LNCAP (cell line): ENCODE results near the gene GPC2.

Source experiments
- TF ChIP-seq, protein P1 (sequence below): fragments of 450-650 bp; IDR thresholded peaks from 2 replicates; pipeline ENCODE4 v1.5.1; 2017; ENCODE audit warnings: mild to moderate bottlenecking

GPC2 gene

DNA sequence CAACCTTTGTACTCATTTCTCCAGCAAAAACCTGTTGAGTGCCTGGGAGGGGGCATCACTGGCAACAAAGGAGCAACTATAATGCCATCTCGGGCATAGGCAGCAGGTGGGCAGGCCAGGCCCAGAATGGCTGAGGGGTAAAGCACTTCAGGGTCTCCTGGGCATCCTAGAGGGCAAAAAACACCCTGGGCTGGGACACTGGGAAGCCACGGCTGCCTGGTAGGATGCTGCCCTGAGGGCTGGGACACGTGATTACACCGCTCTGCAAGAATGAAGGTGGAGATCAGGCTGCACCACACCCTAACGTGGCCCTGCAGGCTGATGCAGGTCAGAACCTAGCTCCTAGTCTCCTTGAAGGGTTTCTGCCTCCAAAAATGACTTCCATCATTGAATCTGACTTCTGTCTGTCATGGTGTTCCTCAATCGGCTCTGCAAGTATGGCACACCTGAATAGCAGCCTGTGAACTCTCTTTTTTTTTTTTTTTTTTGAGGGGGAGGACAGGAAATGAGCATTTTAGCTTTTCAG is 14.1 kb downstream of the GPC2 start:
- TF ChIP-seq, protein P1, sequence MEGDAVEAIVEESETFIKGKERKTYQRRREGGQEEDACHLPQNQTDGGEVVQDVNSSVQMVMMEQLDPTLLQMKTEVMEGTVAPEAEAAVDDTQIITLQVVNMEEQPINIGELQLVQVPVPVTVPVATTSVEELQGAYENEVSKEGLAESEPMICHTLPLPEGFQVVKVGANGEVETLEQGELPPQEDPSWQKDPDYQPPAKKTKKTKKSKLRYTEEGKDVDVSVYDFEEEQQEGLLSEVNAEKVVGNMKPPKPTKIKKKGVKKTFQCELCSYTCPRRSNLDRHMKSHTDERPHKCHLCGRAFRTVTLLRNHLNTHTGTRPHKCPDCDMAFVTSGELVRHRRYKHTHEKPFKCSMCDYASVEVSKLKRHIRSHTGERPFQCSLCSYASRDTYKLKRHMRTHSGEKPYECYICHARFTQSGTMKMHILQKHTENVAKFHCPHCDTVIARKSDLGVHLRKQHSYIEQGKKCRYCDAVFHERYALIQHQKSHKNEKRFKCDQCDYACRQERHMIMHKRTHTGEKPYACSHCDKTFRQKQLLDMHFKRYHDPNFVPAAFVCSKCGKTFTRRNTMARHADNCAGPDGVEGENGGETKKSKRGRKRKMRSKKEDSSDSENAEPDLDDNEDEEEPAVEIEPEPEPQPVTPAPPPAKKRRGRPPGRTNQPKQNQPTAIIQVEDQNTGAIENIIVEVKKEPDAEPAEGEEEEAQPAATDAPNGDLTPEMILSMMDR: no peak

DNA sequence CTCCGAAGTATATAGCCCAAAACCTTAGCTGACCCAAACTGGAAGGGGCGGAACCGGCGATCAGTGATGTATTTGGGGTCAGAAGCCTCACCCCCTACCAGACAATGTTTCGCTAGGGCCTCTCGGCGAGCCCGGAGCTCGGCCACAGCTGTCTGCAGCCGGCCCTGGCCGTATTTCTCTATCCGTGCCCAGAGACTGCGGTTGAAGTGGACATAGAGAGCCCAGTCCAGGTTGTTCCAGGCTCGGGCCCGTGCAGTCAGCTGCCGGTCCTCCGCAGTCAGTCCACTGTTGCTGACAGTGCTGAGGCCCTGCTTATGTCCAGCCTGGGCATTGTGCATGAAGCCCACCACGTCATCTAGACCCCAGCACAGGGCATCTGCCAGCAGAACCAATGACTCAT is 17.1 kb downstream of the GPC2 start:
- TF ChIP-seq, protein P1: no peak

DNA sequence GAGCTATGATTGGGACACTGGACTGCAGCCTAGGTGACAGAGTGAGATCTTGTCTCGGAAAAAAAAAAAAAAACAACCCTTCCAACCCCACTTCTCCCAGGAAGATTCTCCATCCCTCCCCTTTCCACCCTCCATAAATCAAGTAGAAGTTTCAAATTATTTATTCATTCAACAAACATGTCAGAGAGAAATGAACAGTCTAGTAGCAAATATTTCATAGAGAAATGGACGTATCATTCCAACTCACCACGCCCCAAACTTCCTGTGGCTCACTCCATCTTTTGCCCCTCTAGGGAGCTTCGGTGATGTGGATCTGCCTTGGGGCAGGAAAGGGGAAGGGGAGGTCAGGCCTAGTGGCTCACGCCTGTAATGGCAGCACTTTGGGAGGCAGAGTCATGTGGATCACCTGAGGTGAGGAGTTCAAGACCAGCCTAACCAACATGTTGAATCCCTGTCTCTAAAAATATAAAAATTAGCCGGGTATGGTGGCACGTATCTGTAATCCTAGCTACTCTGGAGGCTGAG is 18.0 kb downstream of the GPC2 start:
- TF ChIP-seq, protein P1: no peak

DNA sequence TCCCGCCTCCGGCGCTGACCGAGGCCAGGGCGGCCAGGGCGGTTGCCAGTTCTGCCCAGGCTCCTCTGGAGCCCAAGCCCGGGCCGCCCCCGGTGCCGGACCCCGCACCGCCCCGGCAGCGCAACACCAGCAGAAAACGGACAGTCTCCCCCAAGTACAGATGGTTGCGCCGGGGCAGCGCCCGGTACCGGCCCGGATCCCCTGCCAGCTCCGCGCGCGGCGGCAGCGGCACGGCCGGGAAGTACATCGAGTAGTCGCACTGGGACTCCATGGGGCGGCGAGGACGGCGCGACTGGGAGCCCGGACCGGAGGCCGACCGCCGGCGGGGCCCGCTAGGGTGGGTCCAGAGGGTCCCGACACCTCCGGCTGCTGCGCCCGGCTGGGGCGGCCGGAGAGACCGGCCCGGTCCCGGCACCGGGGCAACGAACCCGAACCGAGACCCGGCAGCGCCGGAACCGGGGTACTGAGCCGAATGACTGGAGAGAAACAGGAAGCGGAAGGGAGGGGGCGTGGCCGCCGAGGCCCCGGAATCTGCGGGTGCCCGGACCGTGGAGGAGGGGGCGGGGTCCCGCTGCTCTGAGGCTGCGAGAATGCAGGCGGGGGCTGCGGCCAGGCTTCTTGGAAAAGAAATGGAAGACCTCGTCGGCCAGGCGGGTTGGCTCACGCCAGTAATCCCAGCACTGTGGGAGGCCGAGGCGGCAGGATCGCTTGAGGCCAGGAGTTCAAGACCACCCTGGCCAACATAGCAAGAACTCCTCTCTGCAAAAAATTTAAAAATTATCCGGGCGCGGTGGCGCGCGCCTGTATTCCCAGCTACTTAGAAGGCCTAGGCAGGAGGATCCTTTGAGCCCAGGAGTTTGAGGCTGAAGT is 18.7 kb downstream of the GPC2 start, which contains the start of gene TRAPPC14:
TSS of gene TRAPPC14 (minus strand) at position 495 of the 870 bp plus-strand sequence. CDS start at position 271, 224 bp downstream.
- TF ChIP-seq, protein P1: no peak

DNA sequence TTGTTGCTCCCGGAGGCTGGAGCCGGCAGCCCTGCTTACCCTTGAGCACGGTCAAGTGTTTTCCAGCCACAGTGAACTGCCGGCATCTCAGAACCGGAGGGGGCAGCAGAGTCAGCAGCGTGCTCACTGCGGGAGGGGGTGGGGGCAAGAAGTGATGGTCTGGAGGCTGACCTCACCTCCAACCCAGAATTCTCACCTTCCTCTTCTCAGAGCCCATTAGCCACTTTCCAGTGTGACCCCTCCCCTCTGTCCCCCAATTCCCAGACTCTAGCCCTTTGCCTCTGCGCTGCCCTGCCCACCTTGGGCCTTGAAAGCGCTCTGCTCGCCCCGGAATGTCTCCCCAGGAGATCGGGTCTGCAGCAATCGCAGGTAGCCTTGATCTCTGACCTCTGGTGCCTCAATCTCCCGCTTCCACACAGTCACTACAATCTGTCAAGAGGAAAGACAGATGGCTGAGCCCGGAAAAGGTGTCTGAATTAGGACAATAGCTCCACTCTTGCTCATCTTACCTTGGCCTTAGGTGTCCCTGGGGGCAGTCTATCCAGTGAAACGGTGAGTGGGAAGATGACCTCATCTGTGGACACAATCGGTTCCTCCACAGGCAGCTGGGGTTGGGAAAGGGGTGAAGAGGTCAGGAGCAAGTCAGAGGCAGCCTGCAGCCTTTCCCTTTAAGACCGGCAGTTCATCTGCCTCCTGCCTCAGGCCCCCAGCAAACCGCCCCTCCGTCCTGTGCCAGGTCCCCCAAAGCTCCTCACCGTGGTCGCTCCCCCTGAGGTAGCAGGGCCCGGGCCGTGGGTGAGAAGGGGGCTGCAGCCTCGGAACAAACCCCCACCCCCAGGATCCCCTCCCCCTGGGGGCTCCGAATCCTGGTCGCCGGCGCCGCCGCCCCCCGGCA is 19.6 kb downstream of the GPC2 start:
- TF ChIP-seq, protein P1: no peak

DNA sequence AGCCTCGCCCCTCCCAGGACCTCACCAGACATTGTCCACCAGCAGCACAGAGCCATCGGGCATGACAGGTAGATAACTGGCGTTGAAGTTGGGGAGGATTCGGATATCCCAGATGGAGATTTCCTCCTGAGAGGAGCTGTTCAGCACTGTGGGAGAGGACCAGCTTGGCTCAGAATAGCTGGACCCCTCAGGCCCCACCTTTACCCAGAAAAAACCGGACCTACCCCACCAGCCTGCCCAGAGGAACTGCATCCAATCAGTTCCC is 20.2 kb downstream of the GPC2 start:
- TF ChIP-seq, protein P1: no peak

DNA sequence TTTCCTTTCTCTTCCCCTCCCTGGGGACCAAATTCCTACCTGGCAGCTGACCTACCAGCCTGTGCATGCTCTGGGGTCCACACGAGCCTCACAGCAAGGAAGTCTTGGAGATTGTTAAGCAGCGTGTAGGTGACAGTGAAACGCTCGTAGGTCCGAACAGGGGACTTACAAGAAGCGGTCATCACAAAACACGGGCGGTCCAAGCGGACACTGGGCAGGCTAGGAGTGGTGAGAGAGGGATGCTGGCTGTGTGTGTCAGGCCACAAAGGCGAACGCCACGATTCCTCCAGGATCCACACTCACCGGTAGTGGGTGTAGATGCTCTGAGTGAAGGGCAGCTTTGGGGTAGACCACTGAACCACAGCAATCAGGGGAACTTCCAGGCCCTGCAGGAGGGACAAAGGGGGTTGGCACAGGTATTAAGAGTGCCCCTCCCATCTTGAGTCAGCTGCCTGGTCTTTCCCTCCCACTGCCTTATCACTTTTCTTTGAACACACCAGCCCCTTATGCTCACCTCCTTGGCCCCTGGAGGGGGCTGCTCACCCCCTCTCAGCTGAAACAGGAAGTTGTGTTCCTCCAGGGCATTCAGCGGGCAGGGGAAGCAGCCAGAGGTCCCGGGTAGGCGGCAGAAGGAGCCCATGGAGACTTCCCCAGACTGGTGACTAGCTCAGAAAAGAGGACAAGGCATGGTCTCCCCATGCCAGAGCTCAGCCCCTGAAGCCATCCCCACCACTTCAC is 20.7 kb downstream of the GPC2 start:
- TF ChIP-seq, protein P1: no peak
